Stimulated activated CD4-positive, alpha-beta T cell treated with anti-CD3 and anti-CD28 coated beads, Interleukin-1b, Interleukin-23, amount 100 ng/mL, for 24 hours (primary cell): Measurements from ENCODE around the gene NCOA5.
"Not testable (repeated sequence)": the region's sequence is repeated elsewhere in the genome, so short reads cannot be mapped to it uniquely, and the experiment has no call there.

Experiments
- DNase-seq, 4 experiments: peaks; one replicate each; pipeline ENCODE4 v3.0.0-alpha.2; 2020; ENCODE audit warnings: low read depth in 4 of 4, low spot score in 1 of 4

The NCOA5 gene

DNA sequence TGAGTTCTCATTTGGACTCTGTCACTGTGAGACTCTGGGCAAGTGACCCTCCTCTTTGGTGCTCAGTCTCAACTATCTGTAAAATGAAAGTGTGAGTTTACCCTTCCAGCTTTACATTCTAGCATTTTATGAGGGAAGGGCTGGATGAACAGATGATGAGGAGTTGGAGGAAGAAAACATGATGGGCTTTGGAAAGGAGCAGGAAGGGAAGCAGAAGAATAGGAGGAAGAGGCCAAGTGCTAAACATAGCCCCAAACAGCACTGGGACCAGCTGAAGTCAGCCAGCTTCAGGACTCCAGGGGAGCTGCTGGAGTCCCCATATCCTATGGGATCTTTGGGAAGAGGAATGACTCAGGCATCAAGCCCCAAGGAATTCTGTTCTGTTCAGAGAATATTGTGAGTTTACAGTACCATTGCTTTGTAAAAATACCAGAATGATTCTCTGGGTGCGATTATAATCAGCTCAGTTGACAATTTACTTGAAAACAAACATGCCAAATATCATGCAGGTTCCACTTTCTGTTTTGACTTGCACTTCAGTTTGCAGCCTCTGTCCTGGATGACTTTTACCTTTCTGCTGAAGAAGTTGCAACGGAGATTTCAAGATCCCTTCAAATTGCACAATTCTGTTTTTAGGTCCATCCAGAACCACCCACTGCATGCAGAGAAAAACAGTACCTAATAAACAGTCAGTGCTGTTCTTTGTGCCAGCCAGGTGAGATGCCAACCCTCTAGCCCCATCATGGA, 31.6 kb upstream of the NCOA5 start:
- DNase-seq, result no peak

DNA sequence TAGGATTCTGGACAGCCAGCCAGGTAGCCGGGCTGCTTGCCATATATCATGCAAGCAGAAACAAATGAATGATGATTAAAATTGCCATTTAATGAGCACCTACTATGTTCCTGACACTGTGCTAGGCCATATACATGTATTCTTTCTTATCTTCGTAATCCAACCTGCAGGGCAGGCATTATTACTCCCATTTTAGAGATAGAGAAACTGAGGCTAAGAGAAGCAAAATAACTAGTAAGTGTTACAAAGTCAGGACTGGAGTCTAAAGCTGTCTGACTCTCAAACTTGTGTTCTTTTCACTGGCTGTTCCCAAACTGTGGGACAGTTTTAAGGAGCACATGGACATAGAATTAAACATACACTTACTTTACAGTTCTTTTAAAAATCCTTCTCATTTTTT, 30.4 kb upstream of the NCOA5 start:
- DNase-seq, result no peak

DNA sequence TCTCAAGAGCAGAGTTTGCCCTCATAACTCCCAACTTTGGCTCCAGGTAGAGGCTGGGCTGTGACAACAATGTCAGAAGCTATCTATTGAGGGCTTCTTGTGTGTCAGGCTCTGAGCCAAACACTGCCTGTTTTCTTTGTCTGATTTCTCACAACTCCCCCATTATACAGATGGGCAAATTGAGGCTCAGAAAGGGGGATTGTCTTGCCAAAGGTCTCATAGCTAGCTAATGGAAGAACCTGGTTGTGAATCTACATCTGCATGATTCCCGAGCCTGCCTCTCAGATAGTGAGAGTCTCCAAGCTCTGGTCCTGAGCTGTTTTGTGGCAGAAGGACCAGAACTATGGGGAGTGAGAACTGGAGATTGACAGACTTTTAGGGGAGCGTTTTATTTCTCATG, 29.8 kb upstream of the NCOA5 start:
- DNase-seq, result no peak

DNA sequence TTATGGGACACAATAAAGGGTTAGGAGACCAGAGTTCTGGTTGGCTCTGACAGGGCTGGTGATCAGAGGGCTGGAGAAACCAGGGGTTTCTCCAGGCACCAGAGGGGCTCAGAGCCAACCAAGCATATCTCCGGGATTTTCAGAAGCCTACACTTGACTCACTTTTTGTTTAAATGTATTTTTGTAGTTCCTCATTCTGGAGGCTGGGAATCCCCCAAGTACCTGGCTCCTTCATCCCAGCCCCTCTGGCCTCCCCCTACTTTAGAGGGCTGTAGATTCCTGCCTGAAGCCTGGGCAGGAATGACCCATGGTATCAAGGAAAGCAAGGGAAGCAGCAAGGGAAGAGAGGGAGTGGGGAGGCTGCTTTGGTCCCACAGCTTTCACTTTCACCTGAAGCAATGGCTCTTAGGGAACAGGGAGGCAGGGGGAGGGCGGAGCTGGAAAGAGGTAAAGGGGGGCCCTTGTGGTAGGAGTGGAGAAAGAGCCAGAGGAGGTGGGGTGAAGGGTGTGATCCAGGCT, 29.3 kb upstream of the NCOA5 start:
- DNase-seq, result no peak

DNA sequence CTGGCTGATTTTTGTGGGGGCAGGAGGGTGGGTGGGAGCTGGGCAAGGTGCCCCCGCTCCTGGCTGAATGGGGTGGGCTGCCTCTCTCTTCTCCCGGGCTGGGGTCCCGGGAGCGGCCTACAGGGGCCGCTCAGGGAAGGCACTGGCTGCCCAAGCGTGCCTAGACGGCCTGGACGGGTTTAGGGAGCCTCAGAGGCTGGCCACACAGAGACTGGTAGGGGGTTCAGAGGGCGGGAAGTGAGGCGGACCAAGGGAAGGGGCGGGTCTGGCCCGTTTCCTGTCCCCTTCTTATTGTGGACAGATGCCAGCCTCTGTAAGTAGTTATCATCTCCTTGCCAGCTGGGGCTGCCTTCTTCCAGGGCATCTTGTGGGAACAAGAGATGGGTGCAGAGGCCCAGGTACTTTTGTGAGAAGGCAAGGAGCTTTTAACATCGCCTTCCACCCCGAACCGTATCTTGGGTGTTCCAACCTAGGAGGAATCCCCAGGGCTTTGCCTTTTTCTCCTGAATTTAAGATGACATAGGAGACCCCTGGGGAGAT, 28.8 kb upstream of the NCOA5 start:
- no peak for DNase-seq

DNA sequence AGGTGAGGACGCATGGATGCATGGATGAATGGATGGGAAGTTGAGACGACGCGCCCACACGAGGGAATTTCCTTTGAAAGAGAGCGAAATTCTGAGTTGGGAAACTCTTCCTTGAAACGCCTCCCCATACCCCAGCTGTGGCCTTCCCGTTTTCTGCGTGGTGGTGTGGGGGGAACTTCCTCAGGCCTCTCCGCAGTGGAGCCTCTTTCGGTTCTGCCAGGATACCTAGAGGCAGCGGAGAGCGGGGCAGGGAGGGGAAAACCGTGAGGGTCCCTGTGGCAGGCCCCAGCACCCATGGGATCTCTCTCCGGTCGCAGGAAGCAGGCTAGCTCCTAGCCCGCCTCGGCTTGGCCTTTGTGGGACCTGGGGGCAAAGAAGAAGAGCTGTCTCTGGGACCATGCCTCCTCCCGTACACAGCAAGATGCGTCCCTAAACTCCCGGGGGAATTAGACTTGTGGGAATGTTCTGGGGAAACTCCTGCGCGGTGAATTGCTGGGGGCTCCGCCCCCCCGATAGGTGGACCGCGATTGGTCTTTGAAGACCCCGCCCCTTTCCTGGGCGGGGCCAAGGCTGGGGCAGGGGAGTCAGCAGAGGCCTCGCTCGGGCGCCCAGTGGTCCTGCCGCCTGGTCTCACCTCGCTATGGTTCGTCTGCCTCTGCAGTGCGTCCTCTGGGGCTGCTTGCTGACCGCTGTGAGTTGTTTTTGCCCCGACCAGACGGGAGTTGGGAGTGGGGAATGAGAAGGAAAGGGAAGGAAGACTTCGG, 28.1 kb upstream of the NCOA5 start, which contains the start of gene CD40:
Gene CD40 (plus strand): TSS at position 611 of the 764 bp plus-strand sequence. CDS start 30 bp downstream, at position 641.
- DNase-seq, result peak; percentile 28 to 61 (median 50)

DNA sequence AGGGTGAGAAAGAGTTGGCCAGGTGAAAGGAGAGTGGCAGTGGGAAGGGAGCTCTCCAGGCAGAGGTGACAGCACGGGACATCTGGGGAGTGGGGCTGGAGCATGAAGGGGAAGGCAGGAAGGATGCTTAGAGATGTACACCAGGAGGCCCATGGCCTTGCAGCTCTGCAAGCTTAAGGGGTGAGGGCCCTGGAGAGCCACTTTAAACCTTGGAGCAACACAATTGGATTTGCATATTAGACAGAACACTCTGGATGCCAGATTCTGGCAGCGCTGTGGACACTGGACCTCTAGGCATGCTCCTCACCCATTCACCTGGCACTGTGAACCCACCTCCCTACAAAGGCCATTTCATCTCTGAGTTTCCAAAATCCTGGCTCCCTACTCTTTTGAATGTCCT, 24.7 kb upstream of the NCOA5 start:
- no peak for DNase-seq

DNA sequence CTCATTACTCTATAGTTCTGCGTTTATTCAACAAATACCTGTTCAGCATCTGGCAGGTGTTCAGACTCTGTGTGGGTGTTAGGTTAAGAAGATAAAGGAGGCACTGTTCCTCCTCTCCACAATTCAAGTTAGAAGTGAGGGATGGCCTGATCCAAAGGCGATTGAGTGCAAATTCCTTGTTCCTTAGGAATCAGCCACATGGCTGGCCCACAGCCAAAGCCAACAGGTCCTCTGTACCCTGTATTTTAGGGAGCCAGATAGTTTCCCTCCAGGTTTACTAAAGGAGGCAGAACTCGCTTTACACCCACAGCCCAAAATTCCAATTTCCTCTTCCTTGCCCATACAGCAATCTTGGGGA, 23.3 kb upstream of the NCOA5 start:
- no peak for DNase-seq

DNA sequence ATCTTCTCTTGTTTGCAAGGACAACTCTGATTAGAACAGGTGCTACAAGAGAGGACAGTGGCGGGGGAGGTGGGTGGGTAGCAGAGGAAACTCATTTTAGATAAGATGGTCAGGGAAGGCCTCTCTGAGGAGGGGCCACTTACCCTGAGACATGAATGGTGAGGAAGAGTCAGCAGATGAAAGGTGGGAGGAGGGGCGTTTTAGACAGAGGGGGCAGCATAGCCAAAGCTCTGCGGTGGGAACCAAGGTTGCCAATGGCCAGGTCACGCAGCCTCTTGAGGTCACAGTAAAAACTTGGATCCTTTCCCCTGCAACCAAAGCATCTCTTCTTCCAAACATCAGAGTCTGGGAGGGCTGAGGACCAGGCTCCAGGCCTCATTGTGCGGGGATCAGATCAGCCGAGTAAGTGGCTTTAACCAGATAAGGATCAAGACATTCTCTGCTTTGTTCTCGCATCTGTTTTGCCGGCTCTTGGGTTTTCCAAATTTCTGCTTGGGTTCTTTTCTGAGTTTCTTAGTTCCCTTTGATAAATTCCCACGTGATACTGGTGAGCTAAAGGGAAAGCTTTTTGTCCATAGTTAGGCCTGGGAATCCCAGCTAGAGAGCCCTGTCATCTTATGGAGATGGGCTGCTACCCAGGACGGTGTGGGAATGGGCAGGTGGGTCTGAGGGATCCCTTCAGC, 22.8 kb upstream of the NCOA5 start:
- no peak for DNase-seq

DNA sequence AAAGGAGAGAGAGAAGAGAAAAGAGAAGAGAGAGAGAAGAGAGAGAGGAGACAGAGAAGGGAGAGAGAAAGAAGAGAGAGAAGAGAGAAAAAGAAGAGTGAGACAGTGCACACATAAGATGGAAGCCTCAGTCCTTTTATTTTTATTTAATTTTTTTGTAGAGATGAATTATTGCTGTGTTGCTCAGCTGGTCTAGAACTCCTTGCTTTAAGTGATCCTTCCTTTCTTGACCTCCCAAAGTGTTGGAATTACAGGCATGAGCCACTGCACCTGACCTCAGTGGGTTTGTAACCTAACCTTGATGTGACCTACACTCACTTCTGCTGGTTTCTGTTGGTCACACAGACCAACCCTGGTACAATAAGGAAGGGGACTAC, 22.1 kb upstream of the NCOA5 start:
- DNase-seq, result no peak

DNA sequence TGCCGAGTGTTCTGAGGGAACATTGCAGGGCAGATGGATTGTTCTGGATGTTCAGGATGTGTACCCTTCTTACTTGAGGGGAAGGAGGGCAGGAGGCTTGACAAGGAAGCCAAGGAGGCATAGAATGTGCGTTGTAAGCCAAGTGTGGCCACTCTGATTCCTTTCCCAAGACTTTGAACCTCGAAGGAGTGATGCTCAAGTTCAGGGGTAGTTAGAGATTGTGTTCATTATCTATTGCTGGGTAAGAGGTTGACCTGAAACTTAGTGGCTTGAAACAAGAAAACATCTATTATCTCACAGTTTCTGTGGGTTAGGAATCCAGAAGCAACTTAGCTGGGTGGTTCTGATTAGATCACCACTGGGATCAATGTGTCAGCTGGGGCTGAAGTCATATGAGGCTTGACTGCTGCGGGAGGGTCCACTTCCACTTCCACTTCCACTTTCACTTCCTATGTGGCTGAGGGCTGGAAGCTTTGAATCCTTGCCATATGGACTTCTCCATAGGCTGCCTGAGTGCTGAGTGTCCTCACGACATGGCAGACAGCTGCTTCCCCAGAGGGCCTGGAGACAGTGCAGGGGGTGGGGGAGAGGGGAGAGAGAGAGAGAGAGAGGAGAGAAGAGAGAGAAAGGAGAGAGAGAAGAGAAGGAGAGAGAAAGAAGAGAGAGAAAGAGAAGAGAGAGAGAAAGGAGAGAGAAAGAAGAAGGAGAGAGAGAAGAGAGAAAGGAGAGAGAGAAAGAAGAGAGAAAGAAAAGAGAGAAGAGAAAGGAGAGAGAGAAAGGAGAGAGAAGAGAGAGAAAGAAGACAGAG, 21.5 kb upstream of the NCOA5 start:
- DNase-seq, result no peak

DNA sequence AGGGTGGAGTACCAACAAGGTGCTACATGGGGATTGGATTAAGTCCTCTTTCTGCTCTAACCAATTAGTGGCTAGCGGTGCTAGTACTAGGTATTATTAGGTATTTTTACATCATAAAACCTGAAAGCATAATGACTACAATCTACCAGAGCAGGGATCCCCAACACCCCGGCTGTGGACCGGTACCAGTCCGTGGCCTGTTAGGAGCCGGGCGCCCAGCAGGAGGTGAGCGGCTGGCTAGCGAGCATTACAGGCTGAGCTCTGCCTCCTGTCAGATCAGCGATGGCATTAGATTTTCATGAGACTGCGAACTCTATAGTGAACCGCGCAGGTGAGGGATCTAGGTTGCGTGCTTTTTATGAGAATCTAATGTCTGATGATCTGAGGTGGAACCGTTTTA, 19.2 kb upstream of the NCOA5 start:
- DNase-seq, result no peak

DNA sequence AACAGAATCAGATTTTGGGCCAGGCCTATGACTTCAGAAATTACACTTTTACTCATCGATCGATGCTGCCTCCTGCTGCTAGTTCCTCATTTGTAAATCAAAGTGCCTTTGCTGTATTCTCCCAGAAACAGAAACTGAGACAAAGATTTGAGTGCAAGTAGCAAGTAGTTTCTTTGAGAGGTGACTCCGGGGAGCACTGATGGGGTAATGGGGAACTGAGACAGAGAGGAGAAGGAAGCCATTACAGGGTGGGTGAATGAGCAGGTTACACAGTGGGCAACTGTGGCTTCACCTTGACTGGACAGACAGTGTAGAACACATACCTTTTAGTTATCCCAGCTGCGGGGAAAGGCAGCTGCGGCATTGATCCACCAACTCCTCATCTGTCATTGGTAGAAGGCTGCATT, 18.7 kb upstream of the NCOA5 start:
- no peak for DNase-seq

DNA sequence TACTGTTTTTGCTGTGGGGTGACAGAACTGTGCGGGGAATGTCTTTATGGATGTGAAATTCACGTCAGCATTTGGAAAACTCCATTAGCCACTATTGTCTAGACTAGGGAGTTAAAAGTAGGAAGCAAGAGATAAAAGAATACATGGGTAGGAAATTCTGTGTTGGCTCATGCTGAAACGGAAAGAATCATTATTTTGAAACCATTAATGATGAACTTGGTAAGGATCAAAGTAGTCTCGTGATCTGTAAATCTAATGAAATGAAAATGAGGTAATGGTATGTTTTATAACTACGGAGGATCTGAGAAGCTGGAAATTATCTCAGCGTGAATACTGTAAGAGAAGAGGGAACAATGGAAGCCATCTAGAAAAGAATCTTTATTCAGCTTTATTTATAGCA, 17.3 kb upstream of the NCOA5 start:
- no peak for DNase-seq

DNA sequence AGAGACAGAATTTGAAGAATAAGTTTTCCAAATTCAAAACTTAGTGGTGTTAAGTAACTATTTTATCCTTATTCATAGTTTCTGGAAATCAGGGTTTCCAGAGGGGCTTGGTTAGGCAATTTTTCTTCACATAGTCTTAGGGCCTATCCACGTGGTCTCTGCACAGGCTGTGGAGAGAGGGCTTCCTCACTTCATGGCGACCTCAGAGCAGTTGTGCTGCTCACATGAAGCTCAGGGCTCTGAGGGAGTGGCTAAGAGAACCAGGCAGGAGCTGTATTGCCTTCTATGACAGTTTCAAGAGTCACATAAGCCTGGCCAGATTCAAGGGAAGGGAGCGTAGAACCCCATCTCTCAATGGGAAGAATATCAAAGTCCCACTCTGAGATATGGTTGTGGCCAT, 14.5 kb upstream of the NCOA5 start:
- DNase-seq, result no peak

DNA sequence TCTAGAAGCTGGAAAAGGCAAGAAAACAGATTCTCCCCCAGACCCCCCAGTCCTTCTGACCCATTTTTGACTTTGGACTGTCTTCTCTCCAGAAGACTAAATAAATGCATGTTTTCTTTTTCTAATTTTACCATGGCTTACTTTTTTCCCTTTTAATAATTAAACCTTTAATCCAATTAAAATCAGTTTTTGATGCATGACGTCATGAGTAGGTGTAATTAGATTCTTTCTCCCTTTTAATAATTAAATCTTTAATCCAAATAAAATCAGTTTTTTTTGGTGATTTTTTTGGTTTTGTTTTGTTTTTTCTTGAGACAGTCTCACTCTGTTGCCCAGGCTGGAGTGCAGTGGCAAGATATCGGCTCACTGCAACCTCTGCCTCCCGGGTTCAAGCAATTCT, 13.2 kb upstream of the NCOA5 start:
- no peak for DNase-seq

DNA sequence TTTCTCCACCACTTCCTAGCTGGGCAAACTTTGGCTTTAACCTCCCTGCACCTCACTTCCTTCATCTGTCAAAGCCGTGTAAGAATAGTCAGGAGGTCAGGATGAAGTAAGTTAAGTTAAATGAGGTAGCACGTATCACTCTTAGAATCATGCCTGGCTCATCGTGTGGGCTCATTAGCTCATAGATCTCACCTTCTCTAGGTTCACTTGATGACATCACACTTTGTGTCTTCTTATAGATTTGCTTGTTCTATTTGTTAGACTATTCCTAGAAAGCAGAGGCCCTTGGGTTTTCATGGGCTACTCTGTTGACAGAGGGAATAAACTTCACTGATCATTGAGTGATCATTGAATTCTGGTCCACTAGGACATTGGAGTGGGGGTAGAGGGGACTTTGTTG, 12.2 kb upstream of the NCOA5 start:
- no peak for DNase-seq

DNA sequence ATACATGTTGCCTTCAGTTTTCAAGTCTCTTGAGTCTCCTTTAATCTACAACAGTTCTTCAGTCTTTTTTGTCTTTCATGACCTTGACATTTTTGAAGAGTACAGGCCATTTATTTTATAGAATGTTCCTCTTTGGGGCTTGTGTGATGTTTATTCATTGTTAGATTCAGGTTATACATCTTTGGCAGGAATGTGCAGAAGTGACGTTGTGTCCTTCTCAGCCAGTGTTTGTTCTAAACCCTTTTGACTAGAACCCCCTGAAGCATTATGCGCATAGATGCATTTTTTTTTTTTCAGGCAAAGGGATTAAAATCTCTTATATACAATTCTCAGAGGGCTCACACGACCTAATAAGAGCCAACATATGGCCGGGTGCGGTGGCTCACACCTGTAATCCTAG, 11.2 kb upstream of the NCOA5 start:
- no peak for DNase-seq

DNA sequence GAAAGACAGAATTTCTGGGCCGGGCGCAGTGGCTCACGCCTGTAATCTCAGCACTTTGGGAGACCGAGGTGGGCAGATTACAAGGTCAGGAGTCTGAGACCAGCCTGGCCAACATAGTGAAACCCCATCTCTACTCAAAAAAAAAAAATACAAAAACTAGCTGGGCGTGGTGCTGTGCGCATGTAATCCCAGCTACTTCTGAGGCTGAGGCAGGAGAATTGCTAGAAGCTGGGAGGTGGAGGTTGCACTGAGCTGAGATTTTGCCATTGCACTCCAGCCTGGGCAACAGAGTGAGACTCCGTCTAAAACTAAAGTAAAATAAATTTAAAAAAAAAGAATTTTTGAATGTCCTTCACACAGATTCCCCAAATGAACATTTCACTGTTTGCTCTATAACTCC, 10.7 kb upstream of the NCOA5 start:
- DNase-seq, result not testable (repeated sequence)

DNA sequence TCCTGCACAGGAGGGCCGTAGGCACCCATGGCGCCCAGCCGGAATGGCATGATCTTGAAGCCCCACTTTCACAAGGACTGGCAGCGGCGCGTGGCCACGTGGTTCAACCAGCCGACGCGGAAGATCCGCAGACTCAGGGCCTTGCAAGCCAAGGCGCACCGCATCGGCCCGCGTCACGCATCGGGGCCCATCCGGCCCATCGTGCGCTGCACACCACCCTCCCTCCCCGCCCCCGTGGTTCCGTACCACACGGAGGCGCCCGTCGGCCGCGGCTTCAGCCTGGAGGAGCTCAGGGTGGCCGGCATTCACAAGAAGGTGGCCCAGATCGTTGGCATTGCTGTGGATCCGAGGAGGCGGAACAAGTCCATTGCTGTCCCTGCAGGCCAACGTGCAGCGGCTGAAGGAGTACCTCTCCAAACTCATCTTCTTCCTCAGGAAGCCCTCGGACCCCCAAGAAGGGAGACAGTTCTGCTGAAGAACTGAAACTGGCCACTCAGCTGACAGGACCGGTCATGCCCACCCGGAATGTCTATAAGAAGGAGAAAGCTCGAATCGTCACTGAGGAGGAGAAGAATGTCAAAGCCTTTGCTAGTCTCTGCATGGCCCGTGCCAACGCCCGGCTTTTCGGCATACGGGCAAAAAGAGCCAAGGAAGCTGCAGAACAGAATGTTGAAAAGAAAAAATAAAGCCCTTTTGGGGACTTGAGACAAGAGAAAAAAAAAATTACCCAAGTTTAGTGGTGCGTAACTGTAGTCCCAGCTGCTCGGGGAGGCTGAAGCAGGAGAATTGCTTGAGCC, 9.9 kb upstream of the NCOA5 start:
- no peak for DNase-seq
